ENCODE results near the gene SLC7A4.

SLC7A4 gene

DNA sequence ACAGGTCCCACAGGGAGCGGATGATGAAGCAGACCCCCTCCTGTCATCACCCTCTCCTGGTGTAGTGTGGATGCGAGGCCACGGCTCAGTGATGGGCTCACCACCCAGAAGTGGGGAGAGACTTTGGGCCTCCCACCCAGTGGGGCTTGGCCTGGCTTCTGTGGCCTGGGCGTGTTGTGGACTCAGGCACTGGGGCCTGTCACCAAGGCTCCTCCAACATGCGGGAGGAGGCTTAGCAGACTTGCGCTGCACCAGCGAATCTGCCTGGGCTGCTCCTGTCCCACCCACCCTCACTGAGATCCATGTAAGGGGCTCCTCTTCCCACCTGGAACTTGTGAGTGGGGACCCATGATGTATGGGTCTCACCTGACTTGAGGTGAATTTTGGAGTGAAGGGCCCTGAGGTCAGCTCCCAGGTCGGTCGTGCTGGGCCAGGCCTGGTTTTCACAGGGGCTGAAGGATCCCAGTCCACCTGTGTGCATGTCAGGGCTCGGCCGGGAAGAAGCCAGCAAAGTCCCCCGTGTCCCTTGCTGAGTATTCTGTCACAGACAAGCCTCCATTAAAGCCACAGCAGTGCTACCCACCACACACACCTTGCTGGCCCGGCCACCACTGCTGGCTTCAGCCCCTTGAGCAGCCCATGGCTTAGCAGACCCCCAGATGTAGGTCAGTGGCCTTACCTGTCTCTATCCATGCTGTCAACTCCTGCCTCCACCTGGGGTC is 34.7 kb downstream of the SLC7A4 start:
- DNase-seq = no peak

DNA sequence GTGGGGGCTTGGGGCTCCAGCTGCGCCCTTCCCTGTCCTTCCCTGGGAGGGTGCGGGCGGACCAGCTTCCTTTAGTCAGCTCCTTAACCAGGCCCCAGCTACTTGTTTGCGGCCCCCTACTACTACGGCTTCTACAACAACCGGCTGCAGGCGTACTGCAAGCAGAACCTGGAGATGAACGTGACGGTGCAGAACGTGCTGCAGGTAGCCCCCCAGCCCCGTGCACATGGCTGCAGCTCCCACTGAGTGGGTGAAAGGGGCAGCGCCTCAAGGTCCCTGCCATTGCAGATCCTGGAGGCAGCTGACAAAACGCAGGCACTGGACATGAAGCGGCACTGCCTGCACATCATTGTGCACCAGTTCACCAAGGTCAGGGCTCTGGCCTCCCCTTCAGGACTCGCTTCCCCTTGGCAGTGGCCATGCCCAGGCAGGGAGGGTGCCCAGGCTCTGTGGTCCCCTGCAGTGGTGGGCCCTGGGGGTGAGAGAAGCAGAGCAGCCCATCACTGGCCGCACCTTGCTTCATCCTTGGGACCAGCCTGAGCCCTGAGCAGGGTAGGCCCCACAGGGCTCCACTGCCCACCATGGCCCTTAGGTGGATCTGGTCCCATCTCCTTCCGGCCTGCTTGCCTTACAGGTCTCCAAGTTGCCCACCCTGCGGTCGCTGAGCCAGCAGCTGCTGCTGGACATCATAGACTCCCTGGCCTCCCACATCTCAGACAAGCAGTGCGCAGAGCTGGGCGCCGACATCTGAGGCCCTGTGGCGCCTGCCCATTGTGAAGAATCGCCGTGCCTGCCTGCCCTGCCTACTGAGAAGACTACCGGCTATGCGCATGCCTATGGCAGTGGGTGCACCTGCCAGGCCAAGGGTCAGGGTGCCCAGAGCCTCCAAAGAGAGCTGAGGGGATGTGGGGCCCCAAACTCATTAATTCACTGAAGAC is 35.5 kb downstream of the SLC7A4 start:
- no peak for DNase-seq

- DNase-seq = no peak
Measured at GRCh38 chr22:20996031-20996410, 36.3 kb downstream of the SLC7A4 start.

DNA sequence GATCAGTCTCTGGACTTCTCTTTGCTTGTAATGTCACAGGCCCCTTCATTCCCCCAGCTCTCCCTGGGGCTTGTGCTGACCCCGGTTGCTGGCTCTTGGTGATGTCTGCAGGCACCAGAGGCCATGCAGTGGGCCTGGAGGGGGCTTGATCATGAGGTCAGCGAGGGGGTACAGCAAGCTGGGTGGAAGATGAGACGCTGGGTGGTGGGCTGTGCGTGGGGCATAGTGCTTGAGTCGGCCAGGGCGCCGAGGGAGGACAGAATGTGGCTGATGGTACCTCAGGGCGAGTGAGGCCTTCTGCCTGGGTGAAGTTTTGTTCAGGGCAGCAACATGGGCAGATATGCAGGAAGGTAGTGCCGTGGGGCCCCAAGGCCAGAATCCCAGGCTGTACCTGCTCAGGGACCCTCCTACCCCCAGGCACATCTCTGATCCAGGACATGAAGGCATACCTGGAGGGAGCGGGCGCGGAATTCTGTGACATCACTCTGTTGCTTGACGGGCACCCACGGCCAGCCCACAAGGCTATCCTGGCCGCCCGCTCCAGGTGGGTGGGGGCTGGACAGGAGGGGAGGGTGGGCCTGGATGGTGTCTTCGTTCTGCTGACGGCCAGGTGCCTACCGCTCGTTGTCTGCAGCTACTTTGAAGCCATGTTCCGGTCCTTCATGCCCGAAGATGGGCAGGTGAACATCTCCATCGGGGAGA is 36.9 kb downstream of the SLC7A4 start:
- no peak for DNase-seq

GRCh38 chr22:20994902-20995241 is 37.5 kb downstream of the SLC7A4 start:
- DNase-seq = no peak

GRCh38 chr22:20994128-20994901 is 38.0 kb downstream of the SLC7A4 start:
- no peak for DNase-seq

DNA sequence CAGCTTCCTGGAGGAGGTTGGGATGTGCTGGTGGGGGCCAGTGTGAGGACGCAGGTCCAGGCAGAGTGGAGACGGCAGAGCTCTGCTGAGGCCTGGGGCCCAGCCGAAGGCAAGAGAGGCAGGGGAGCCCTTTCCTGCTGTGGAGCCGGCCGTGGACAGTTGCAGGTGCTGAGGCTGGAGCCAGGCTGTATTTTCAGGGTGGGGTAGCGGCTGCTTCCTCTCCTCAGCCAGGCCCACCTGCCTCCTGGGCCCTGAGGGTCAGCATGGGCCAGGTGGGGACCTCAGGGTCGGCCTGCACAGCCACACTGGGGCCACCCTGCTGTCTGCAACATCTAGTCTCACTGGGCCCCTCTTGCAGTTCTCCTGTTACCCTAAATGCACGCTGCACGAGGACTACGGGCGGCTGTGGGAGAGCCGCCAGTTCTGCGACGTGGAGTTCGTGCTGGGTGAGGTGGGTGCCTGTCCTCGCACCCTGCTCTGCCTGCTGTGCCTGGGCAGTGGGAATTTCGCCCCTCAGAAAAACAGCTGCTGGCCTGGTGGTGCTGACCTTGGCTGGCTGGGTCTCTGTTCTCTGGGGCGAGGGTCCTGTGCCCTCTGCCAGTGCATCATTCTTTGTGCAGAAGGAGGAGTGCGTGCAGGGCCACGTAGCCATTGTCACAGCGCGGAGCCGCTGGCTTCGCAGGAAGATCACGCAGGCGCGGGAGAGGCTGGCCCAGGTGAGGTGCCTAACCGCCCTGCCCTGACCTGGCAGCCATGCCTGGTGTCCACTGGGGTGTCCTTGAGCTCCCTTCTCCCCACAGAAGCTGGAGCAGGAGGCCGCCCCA is 38.8 kb downstream of the SLC7A4 start:
- DNase-seq = no peak

- DNase-seq = no peak
Measured at GRCh38 chr22:20992456-20993303, 39.7 kb downstream of the SLC7A4 start.

DNA sequence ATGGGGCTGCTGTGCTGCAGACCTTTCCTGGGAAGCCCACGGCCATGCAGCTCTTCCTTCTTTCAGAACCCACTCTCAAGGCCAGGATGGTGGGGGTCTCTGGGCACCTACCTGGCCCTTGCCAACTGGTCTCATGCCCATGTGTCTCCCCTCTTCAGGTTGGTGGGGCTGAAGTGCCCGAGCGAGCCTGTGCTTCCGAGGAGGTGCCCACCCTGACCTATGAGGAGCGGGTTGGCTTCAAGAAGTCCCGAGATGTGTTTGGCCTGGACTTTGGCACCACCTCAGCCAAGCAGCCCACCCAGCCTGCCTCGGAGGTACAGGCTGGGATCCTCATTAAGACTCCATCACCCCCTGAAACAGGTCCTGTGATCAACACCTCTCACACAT is 40.3 kb downstream of the SLC7A4 start:
- no peak for DNase-seq

DNA sequence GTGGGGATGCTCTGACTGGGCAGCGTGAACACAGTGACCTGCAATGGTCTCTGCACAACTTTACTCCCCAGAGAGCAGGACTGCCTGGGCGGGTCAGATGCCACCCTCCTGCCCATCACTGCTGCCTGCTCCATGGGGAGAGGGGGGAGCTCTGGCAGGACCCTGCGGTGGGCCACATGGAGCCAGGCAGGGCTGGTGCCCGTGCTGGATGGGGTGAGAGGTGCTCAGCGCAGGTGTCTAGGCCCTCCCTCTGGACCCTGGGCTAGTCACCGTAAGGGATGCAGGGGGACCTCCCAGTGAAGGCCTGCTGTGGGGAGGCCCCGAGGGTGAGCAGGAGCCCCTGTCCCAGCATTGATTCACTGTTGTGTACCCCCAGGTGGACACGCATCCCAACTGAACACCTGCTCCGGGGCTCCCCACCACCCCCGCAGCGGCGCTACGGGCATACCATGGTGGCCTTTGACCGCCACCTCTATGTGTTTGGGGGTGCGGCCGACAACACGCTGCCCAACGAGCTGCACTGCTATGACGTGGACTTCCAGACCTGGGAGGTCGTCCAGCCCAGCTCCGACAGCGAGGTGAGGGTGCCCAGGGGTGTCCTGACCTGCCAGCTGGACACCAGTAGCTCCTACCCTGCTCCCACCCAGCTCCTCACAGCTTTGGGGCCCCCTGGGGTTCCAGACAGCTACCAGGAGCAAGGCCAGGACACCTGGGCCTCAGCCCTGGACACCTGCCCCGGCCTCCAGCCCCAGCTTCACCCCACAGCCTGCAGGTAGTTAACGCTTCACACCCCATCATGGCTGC is 40.9 kb downstream of the SLC7A4 start:
- no peak for DNase-seq

DNA sequence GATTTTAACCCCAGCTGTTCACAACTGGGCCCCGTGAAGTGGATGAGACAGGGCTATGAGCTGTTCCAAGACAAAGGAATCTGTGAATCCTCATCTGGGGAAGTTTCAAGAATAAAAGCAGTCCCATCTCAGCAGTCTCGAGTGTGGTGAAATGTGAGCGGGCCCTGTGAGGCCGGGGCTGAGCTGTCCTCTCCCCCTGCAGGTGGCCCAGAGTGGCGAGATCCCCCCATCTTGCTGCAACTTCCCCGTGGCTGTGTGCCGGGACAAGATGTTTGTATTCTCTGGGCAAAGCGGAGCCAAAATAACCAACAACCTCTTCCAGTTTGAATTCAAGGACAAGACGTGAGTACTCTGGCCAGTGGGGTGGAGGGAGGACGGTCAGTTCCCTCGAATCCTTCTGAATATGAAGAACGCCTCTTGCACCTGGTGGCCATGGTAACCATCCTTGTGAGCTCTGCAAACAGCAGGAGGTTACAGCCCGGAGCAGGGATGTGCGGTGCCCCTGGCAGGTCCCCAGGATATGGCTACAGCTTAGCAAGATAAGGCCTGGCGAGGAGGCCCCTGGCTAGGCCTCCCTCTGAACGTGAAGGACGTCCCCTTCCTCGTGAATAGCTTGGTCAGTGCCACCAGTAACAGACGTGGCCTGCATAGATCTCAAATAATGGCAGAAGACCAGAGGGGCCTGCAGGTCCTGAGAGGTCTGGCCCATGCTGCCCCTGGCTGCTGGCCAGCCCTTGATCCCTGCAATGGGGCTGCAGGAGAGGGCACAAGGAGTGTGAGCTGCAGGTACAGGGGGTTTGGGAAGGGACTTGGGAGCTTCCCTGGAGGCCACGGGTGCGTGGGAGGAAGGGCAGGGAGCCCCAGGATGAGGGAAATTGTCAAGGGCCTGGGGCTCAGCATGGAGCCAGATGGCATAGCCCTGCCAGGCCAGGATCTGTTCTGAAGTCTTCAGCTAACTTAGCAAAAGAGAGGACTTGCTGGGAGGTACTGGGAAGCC is 41.9 kb downstream of the SLC7A4 start:
- no peak for DNase-seq

- DNase-seq = no peak
Measured at GRCh38 chr22:20989323-20990138, 42.8 kb downstream of the SLC7A4 start.

- DNase-seq = no peak
Measured at GRCh38 chr22:20988573-20989322, 43.6 kb downstream of the SLC7A4 start.

DNA sequence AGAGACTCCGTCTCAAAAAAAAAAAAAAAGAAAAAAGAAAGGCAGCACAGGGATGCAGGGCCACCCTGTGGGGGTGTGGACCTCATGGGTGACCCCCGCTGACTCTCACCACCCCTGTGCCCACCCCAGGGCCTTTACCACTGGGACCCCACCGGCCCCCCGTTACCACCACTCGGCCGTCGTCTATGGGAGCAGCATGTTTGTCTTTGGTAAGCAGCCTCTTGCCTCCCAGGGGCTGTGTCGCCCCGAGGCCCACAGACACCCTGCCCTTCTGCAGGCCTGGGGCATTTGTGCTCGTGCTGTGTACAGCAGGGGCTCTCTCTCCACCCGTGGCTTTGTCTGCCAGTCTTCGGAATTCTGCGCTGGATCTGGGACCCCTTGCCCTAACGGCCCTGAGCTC is 45.0 kb downstream of the SLC7A4 start:
- no peak for DNase-seq

GRCh38 chr22:20986365-20986764 is 46.0 kb downstream of the SLC7A4 start:
- no peak for DNase-seq

- DNase-seq = no peak
Measured at GRCh38 chr22:20985720-20986119, 46.6 kb downstream of the SLC7A4 start.

Data from activated gamma-delta T cell (primary cell).